SK-N-SH treated with all-trans-retinoic acid at 6 μM for 48 hours (cell line): ENCODE measurements around the gene ADGRA3.
A peak's percentile ranks its signal among the peaks of the same experiment; 100 is the strongest.

Experiments used
- ATAC-seq: fragments of 200-7000 bp; cut with Tn5 transposase; 3 replicates; pipeline ENCODE4 v1.9.1; 2020; ENCODE audit warnings: mild to moderate bottlenecking, moderate library complexity
- ARNTL ChIP-seq: fragments of 450-650 bp; formaldehyde crosslinking; IDR thresholded peaks from 2 replicates; pipeline ENCODE4 v1.5.0; 2020; ENCODE audit warnings: low read depth, mild to moderate bottlenecking, moderate library complexity, borderline replicate concordance
- BACH2 ChIP-seq: fragments of 250-450 bp; sonication (Bioruptor Pico); IDR thresholded peaks from 2 replicates; pipeline ENCODE4 v1.9.0; 2021; ENCODE audit warnings: mild to moderate bottlenecking, borderline replicate concordance
- CSDC2 ChIP-seq: fragments of 250-450 bp; sonication (Bioruptor Pico); IDR thresholded peaks from 2 replicates; pipeline ENCODE4 v1.5.0; 2020; ENCODE audit warnings: mild to moderate bottlenecking, moderate library complexity
- ESRRG ChIP-seq: fragments of 250-450 bp; sonication (Bioruptor Pico); IDR thresholded peaks from 2 replicates; pipeline ENCODE4 v1.6.1; 2021; ENCODE audit warnings: mild to moderate bottlenecking
- GLIS3 ChIP-seq: fragments of 250-450 bp; sonication (Bioruptor Pico); IDR thresholded peaks from 2 replicates; pipeline ENCODE4 v1.5.0; 2020; ENCODE audit warnings: mild to moderate bottlenecking, moderate library complexity
- ISL1 ChIP-seq: fragments of 250-450 bp; sonication (Bioruptor Pico); IDR thresholded peaks from 2 replicates; pipeline ENCODE4 v2.1.2; 2022; ENCODE audit warnings: mild to moderate bottlenecking, moderate library complexity
- OSR1 ChIP-seq: fragments of 250-450 bp; sonication (Bioruptor Pico); IDR thresholded peaks from 2 replicates; pipeline ENCODE4 v1.8.0; 2022; ENCODE audit warnings: moderate library complexity, mild to moderate bottlenecking, inconsistent platforms
- POU6F1 ChIP-seq: fragments of 250-450 bp; sonication (Bioruptor Pico); IDR thresholded peaks from 2 replicates; pipeline ENCODE4 v1.8.0; 2021; ENCODE audit warnings: low read depth, mild to moderate bottlenecking, moderate library complexity, borderline replicate concordance
- PPARA ChIP-seq: fragments of 250-450 bp; sonication (Bioruptor Pico); IDR thresholded peaks from 2 replicates; pipeline ENCODE4 v1.5.0; 2020; ENCODE audit warnings: mild to moderate bottlenecking, borderline replicate concordance
- RARB ChIP-seq: fragments of 250-450 bp; sonication (Bioruptor Pico); IDR thresholded peaks from 2 replicates; pipeline ENCODE4 v1.8.0; 2021; ENCODE audit warnings: mild to moderate bottlenecking, moderate library complexity
- SNAI2 ChIP-seq: fragments of 250-450 bp; sonication (Bioruptor Pico); IDR thresholded peaks from 2 replicates; pipeline ENCODE4 v1.5.0; 2020; ENCODE audit warnings: mild to moderate bottlenecking, moderate library complexity
- TCF4 ChIP-seq: fragments of 250-450 bp; sonication (Bioruptor Pico); IDR thresholded peaks from 2 replicates; pipeline ENCODE4 v1.8.0; 2021; ENCODE audit warnings: mild to moderate bottlenecking, moderate library complexity, borderline replicate concordance
- TOX ChIP-seq: fragments of 250-450 bp; sonication (Bioruptor Pico); IDR thresholded peaks from 2 replicates; pipeline ENCODE4 v1.8.0; 2021; ENCODE audit warnings: mild to moderate bottlenecking, moderate library complexity, borderline replicate concordance
- ZC3H10 ChIP-seq: fragments of 250-450 bp; sonication (Bioruptor Pico); IDR thresholded peaks from 2 replicates; pipeline ENCODE4 v1.5.1; 2021; ENCODE audit warnings: mild to moderate bottlenecking, moderate library complexity
- ZFP3 ChIP-seq: fragments of 250-450 bp; sonication (Bioruptor Pico); IDR thresholded peaks from 2 replicates; pipeline ENCODE4 v1.5.0; 2020; ENCODE audit warnings: mild to moderate bottlenecking, moderate library complexity
- ZFP30 ChIP-seq: fragments of 450-650 bp; formaldehyde crosslinking; IDR thresholded peaks from 2 replicates; pipeline ENCODE4 v1.5.0; 2022; ENCODE audit warnings: mild to moderate bottlenecking, moderate library complexity
- ZNF565 ChIP-seq: fragments of 450-650 bp; formaldehyde crosslinking; conservative IDR thresholded peaks from 2 replicates; pipeline ENCODE4 v1.5.0; 2020; ENCODE audit warnings: low read depth, mild to moderate bottlenecking, moderate library complexity
- ZNF8 ChIP-seq: fragments of 450-650 bp; formaldehyde crosslinking; IDR thresholded peaks from 2 replicates; pipeline ENCODE4 v1.5.0; 2020; ENCODE audit warnings: mild to moderate bottlenecking, moderate library complexity
- TF ChIP-seq, protein P1 (sequence below): fragments of 250-450 bp; sonication (Bioruptor Pico); IDR thresholded peaks from 2 replicates; pipeline ENCODE4 v1.8.0; 2020; ENCODE audit warnings: mild to moderate bottlenecking, moderate library complexity, borderline replicate concordance
- TF ChIP-seq, protein P2 (sequence below): fragments of 250-450 bp; sonication (Bioruptor Pico); IDR thresholded peaks from 2 replicates; pipeline ENCODE4 v1.5.1; 2020; ENCODE audit warnings: low read depth, mild to moderate bottlenecking, moderate library complexity
- TF ChIP-seq, protein P3 (sequence below): fragments of 250-450 bp; sonication (Bioruptor Pico); IDR thresholded peaks from 2 replicates; pipeline ENCODE4 v1.5.0; 2020; ENCODE audit warnings: mild to moderate bottlenecking, moderate library complexity
- TF ChIP-seq, protein P4 (sequence below): fragments of 250-450 bp; sonication (Bioruptor Pico); IDR thresholded peaks from 2 replicates; pipeline ENCODE4 v1.5.1; 2021; ENCODE audit warnings: mild to moderate bottlenecking, moderate library complexity

Gene ADGRA3

DNA sequence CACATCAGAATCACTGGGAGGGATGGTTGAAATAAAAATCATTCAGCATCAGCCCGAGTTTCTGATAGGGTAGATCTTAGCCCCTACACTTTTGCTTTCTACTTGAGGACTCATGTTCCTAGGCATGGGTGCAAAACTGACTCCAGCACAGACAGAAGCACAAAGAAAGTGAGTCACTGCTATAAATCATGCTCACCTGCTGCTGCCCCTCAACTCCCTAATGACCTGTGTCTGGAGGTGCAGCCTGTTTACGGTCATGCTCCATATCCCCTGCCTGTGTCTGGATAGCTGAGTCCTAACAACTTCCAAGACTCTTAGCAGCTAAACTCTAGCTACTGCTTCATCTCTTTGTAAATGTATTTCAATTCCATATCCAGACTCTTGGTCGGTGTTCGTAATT is 57.8 kb downstream of the ADGRA3 start:
- TF ChIP-seq ZFP3 (CRISPR knock-in tag) (no peak), ARNTL (no peak), BACH2 (no peak), ZNF565 (CRISPR knock-in tag) (no peak), OSR1 (CRISPR knock-in tag) (no peak), POU6F1 (CRISPR knock-in tag) (no peak), TOX (CRISPR knock-in tag) (no peak), ZFP30 (CRISPR knock-in tag) (no peak), SNAI2 (no peak), ZNF8 (CRISPR knock-in tag) (no peak), PPARA (CRISPR knock-in tag) (no peak), ESRRG (CRISPR knock-in tag) (no peak)
- TF ChIP-seq, protein P1, sequence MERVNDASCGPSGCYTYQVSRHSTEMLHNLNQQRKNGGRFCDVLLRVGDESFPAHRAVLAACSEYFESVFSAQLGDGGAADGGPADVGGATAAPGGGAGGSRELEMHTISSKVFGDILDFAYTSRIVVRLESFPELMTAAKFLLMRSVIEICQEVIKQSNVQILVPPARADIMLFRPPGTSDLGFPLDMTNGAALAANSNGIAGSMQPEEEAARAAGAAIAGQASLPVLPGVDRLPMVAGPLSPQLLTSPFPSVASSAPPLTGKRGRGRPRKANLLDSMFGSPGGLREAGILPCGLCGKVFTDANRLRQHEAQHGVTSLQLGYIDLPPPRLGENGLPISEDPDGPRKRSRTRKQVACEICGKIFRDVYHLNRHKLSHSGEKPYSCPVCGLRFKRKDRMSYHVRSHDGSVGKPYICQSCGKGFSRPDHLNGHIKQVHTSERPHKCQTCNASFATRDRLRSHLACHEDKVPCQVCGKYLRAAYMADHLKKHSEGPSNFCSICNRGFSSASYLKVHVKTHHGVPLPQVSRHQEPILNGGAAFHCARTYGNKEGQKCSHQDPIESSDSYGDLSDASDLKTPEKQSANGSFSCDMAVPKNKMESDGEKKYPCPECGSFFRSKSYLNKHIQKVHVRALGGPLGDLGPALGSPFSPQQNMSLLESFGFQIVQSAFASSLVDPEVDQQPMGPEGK: no peak
- TF ChIP-seq, protein P2, sequence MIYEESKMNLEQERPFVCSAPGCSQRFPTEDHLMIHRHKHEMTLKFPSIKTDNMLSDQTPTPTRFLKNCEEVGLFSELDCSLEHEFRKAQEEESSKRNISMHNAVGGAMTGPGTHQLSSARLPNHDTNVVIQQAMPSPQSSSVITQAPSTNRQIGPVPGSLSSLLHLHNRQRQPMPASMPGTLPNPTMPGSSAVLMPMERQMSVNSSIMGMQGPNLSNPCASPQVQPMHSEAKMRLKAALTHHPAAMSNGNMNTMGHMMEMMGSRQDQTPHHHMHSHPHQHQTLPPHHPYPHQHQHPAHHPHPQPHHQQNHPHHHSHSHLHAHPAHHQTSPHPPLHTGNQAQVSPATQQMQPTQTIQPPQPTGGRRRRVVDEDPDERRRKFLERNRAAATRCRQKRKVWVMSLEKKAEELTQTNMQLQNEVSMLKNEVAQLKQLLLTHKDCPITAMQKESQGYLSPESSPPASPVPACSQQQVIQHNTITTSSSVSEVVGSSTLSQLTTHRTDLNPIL (CRISPR knock-in tag): no peak
- ATAC-seq: peak; percentile 48

- ATAC-seq: peak; percentile 76
- TF ChIP-seq ISL1 (CRISPR knock-in tag): peak; percentile 82
- TF ChIP-seq TCF4: peak; percentile 66; the same call in 1 of the 2 replicates
- 0 out of 2 replicates have a peak, but pooled peaks have one; percentile 32 for TF ChIP-seq SNAI2
- no peak for TF ChIP-seq ZC3H10 (CRISPR knock-in tag)
These were observed 58.5 kb downstream of the ADGRA3 start for GRCh38 chr4:22457348-22457747.

- no peak for TF ChIP-seq GLIS3
- no peak for TF ChIP-seq POU6F1 (CRISPR knock-in tag)
- TF ChIP-seq, protein P3, sequence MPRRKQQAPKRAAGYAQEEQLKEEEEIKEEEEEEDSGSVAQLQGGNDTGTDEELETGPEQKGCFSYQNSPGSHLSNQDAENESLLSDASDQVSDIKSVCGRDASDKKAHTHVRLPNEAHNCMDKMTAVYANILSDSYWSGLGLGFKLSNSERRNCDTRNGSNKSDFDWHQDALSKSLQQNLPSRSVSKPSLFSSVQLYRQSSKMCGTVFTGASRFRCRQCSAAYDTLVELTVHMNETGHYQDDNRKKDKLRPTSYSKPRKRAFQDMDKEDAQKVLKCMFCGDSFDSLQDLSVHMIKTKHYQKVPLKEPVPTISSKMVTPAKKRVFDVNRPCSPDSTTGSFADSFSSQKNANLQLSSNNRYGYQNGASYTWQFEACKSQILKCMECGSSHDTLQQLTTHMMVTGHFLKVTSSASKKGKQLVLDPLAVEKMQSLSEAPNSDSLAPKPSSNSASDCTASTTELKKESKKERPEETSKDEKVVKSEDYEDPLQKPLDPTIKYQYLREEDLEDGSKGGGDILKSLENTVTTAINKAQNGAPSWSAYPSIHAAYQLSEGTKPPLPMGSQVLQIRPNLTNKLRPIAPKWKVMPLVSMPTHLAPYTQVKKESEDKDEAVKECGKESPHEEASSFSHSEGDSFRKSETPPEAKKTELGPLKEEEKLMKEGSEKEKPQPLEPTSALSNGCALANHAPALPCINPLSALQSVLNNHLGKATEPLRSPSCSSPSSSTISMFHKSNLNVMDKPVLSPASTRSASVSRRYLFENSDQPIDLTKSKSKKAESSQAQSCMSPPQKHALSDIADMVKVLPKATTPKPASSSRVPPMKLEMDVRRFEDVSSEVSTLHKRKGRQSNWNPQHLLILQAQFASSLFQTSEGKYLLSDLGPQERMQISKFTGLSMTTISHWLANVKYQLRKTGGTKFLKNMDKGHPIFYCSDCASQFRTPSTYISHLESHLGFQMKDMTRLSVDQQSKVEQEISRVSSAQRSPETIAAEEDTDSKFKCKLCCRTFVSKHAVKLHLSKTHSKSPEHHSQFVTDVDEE (CRISPR knock-in tag): no peak
- no peak for ATAC-seq
These were observed 59.6 kb downstream of the ADGRA3 start for GRCh38 chr4:22456291-22456690.

DNA sequence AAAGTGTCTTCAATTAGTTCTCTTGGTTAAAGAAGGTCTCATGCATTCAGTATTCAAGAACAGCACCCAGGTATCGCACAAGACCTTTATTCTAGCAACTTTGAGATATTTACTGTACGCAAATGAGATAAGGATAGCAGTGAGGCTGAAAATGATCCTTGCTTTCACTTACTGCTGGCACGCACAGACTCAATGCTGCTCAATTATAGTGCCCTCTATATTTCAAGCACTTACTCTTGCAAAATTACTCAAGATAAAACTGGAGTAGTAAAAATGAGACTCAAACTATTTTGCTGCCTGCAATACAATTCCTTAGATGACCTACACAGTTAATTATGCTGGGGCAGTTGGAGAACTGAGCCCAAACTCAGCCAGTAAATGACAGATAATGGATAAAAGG is 60.9 kb downstream of the ADGRA3 start:
- no peak for ATAC-seq
- TF ChIP-seq OSR1 (CRISPR knock-in tag): no peak
- no peak for TF ChIP-seq ARNTL
- TF ChIP-seq, protein P4, sequence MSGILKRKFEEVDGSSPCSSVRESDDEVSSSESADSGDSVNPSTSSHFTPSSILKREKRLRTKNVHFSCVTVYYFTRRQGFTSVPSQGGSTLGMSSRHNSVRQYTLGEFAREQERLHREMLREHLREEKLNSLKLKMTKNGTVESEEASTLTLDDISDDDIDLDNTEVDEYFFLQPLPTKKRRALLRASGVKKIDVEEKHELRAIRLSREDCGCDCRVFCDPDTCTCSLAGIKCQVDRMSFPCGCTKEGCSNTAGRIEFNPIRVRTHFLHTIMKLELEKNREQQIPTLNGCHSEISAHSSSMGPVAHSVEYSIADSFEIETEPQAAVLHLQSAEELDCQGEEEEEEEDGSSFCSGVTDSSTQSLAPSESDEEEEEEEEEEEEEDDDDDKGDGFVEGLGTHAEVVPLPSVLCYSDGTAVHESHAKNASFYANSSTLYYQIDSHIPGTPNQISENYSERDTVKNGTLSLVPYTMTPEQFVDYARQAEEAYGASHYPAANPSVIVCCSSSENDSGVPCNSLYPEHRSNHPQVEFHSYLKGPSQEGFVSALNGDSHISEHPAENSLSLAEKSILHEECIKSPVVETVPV: no peak
- no peak for TF ChIP-seq ZNF8 (CRISPR knock-in tag)
- no peak for TF ChIP-seq ZC3H10 (CRISPR knock-in tag)
- TF ChIP-seq GLIS3: no peak
- TF ChIP-seq TCF4: no peak
- no peak for TF ChIP-seq BACH2
- TF ChIP-seq CSDC2 (CRISPR knock-in tag): no peak
- no peak for TF ChIP-seq ZFP30 (CRISPR knock-in tag)
- no peak for TF ChIP-seq SNAI2
- no peak for TF ChIP-seq RARB (CRISPR knock-in tag)
- TF ChIP-seq ISL1 (CRISPR knock-in tag): no peak
- TF ChIP-seq, protein P3 (CRISPR knock-in tag): no peak
